Karpas-422 (cell line): ENCODE data around the gene MRGPRX1. TPM values are rescaled to one million over a fixed set of nuclear protein-coding genes. Genes with fewer than 3 reads are reported as not detected.
"Not testable (repeated sequence)": the region's sequence is repeated elsewhere in the genome, so short reads cannot be mapped to it uniquely, and the experiment has no call there.

Experiments
- DNase-seq: peaks from one replicate; pipeline ENCODE4 v3.0.0-alpha.2; 2015
- H2AFZ ChIP-seq: fragments of 200-600 bp; sonication (generic); 2 replicates; pipeline ENCODE4 v1.6.1; 2014; ENCODE audit warnings: antibody characterized with exemption, low read length, mixed read lengths
- H3K27ac ChIP-seq: fragments of 200-600 bp; sonication (generic); 2 replicates; pipeline ENCODE4 v1.5.1; 2014; ENCODE audit warnings: mild to moderate bottlenecking, low read length, moderate library complexity
- H3K27me3 ChIP-seq: fragments of 200-600 bp; sonication (generic); 2 replicates; pipeline ENCODE4 v1.6.1; 2014; ENCODE audit warnings: low read length, mixed read lengths
- H3K36me3 ChIP-seq: fragments of 200-600 bp; sonication (generic); 2 replicates; pipeline ENCODE4 v1.6.1; 2014; ENCODE audit warnings: low read length, mixed read lengths; ENCODE audit not compliant: insufficient read depth
- H3K4me1 ChIP-seq: fragments of 200-600 bp; sonication (generic); 2 replicates; pipeline ENCODE4 v1.6.1; 2014; ENCODE audit warnings: mild to moderate bottlenecking, low read length, mixed read lengths
- H3K4me2 ChIP-seq: fragments of 200-600 bp; sonication (generic); 2 replicates; pipeline ENCODE4 v1.6.1; 2014; ENCODE audit warnings: low read length, low read depth, mild to moderate bottlenecking; ENCODE audit not compliant: poor library complexity, severe bottlenecking
- H3K4me3 ChIP-seq: fragments of 200-600 bp; sonication (generic); 2 replicates; pipeline ENCODE4 v1.5.1; 2014; ENCODE audit warnings: mild to moderate bottlenecking, antibody characterized with exemption, low read length, mixed read lengths
- H3K79me2 ChIP-seq: fragments of 200-600 bp; sonication (generic); 2 replicates; pipeline ENCODE4 v1.6.1; 2014; ENCODE audit warnings: mild to moderate bottlenecking, low read length, mixed read lengths
- H3K9ac ChIP-seq: fragments of 200-600 bp; sonication (generic); 2 replicates; pipeline ENCODE4 v1.6.0; 2014; ENCODE audit warnings: low read length
- H3K9me2 ChIP-seq: fragments of 200-600 bp; sonication (generic), shearing (Covaris generic); replicated peaks from 2 replicates; pipeline ENCODE4 v1.6.0; 2014; ENCODE audit warnings: mild to moderate bottlenecking, low read length, moderate library complexity; ENCODE audit not compliant: insufficient read depth
- H3K9me3 ChIP-seq: fragments of 300-700, 200-600 bp; sonication (generic); 2 replicates; pipeline ENCODE4 v1.6.1; 2014; ENCODE audit warnings: low read length, mixed read lengths
- H4K20me1 ChIP-seq: fragments of 200-600 bp; sonication (generic); 2 replicates; pipeline ENCODE4 v1.6.1; 2014; ENCODE audit warnings: mild to moderate bottlenecking, antibody characterized with exemption, low read length, low read depth; ENCODE audit not compliant: insufficient read depth
- total RNA-seq: library from RNA; depleted of rRNA; stranded (reverse); fragments of >200 nt; shearing (Covaris generic); gene quantifications from 2 replicates; pipeline ENCODE4 v1.2.3, GENCODE V29; 2014; ENCODE audit warnings: low replicate concordance

Gene MRGPRX1
- total RNA-seq, 1 experiment from 2014 or later: not detected

GRCh38 chr11:18956630-18957029 is 17.4 kb upstream of the MRGPRX1 start:
- H3K4me3 ChIP-seq: no peak overlapping the region
- no peak overlapping the region for H3K9ac ChIP-seq
- DNase-seq: no peak
- no peaks in the 10 kb centered on the region for H3K36me3 ChIP-seq
- no peak overlapping the region for H2AFZ ChIP-seq
- no peaks in the 10 kb centered on the region for H3K27me3 ChIP-seq
- no peak overlapping the region for H3K27ac ChIP-seq
- no peaks in the 10 kb centered on the region for H3K4me1 ChIP-seq
- H3K9me3 ChIP-seq: no peaks in the 10 kb centered on the region
- H3K9me2 ChIP-seq: no peaks in the 10 kb centered on the region
- H3K79me2 ChIP-seq: no peaks in the 10 kb centered on the region
- no peak overlapping the region for H3K4me2 ChIP-seq
- H4K20me1 ChIP-seq: no peaks in the 10 kb centered on the region

GRCh38 chr11:18936002-18936673 is 3.1 kb downstream of the MRGPRX1 start:
- no peak for DNase-seq

GRCh38 chr11:18934195-18934814 is 4.9 kb downstream of the MRGPRX1 start:
- Histone ChIP-seq H2AFZ (no peak overlapping the region), H3K4me2 (no peak overlapping the region), H3K4me1 (no peaks in the 10 kb centered on the region), H3K9me2 (no peaks in the 10 kb centered on the region), H3K27me3 (no peaks in the 10 kb centered on the region), H3K4me3 (no peak overlapping the region), H3K36me3 (no peaks in the 10 kb centered on the region), H3K9ac (no peak overlapping the region), H3K27ac (no peak overlapping the region), H4K20me1 (no peaks in the 10 kb centered on the region), H3K9me3 (no peaks in the 10 kb centered on the region), H3K79me2 (no peaks in the 10 kb centered on the region)
- no peak for DNase-seq

More at GRCh38 chr11:18936002-18936673, 3.1 kb downstream of the MRGPRX1 start:
- Histone ChIP-seq H3K27me3 (no peaks in the 10 kb centered on the region), H2AFZ (no peak overlapping the region), H3K4me1 (no peaks in the 10 kb centered on the region), H3K36me3 (no peaks in the 10 kb centered on the region), H3K9ac (no peak overlapping the region), H3K4me3 (no peak overlapping the region), H4K20me1 (no peaks in the 10 kb centered on the region), H3K9me3 (no peaks in the 10 kb centered on the region), H3K79me2 (no peaks in the 10 kb centered on the region), H3K9me2 (no peaks in the 10 kb centered on the region), H3K4me2 (no peak overlapping the region), H3K27ac (no peak overlapping the region)

GRCh38 chr11:18927550-18928322 is 11.5 kb downstream of the MRGPRX1 start:
- Histone ChIP-seq H3K9me3 (no peaks in the 10 kb centered on the region), H3K9me2 (no peaks in the 10 kb centered on the region), H3K79me2 (no peaks in the 10 kb centered on the region), H2AFZ (no peak overlapping the region), H3K4me2 (no peak overlapping the region), H3K4me1 (no peaks in the 10 kb centered on the region), H3K4me3 (no peak overlapping the region), H3K27me3 (no peaks in the 10 kb centered on the region), H3K9ac (no peak overlapping the region), H3K36me3 (no peaks in the 10 kb centered on the region), H3K27ac (no peak overlapping the region), H4K20me1 (no peaks in the 10 kb centered on the region)
- DNase-seq: no peak

GRCh38 chr11:18925426-18925825 is 13.8 kb downstream of the MRGPRX1 start:
- not testable (repeated sequence) for H3K27me3 ChIP-seq, H3K9me3 ChIP-seq, H3K4me1 ChIP-seq, H3K79me2 ChIP-seq, H3K36me3 ChIP-seq, H4K20me1 ChIP-seq, H3K9ac ChIP-seq, H3K9me2 ChIP-seq, H3K4me3 ChIP-seq, DNase-seq, H2AFZ ChIP-seq, H3K4me2 ChIP-seq, H3K27ac ChIP-seq

- H3K9ac ChIP-seq: no peak overlapping the region
- H2AFZ ChIP-seq: no peak overlapping the region
- H3K9me3 ChIP-seq: no peaks in the 10 kb centered on the region
- no peak for DNase-seq
- H3K79me2 ChIP-seq: no peaks in the 10 kb centered on the region
- H3K4me1 ChIP-seq: no peaks in the 10 kb centered on the region
- H3K4me2 ChIP-seq: no peak overlapping the region
- H3K36me3 ChIP-seq: no peaks in the 10 kb centered on the region
- H4K20me1 ChIP-seq: no peaks in the 10 kb centered on the region
- H3K9me2 ChIP-seq: no peaks in the 10 kb centered on the region
- H3K27ac ChIP-seq: no peak overlapping the region
- no peak overlapping the region for H3K4me3 ChIP-seq
- no peaks in the 10 kb centered on the region for H3K27me3 ChIP-seq
Measured at GRCh38 chr11:18912883-18913282, 26.3 kb downstream of the MRGPRX1 start.

- Histone ChIP-seq H3K27me3 (no peaks in the 10 kb centered on the region), H4K20me1 (no peaks in the 10 kb centered on the region), H3K9ac (no peak overlapping the region), H3K4me1 (no peaks in the 10 kb centered on the region), H3K4me2 (no peak overlapping the region), H3K9me3 (no peaks in the 10 kb centered on the region), H2AFZ (no peak overlapping the region), H3K36me3 (no peaks in the 10 kb centered on the region), H3K27ac (no peak overlapping the region), H3K9me2 (no peaks in the 10 kb centered on the region), H3K4me3 (no peak overlapping the region), H3K79me2 (no peaks in the 10 kb centered on the region)
- DNase-seq: no peak
Measured at GRCh38 chr11:18907391-18907790, 31.8 kb downstream of the MRGPRX1 start.

- H3K9me2 ChIP-seq: not testable (repeated sequence)
Measured at GRCh38 chr11:18900637-18901036, 38.6 kb downstream of the MRGPRX1 start.

More at GRCh38 chr11:18900637-18901036, 38.6 kb downstream of the MRGPRX1 start:
- not testable (repeated sequence) for DNase-seq, H2AFZ ChIP-seq, H3K4me3 ChIP-seq, H3K4me1 ChIP-seq, H3K27me3 ChIP-seq, H4K20me1 ChIP-seq, H3K9ac ChIP-seq, H3K9me3 ChIP-seq, H3K27ac ChIP-seq, H3K36me3 ChIP-seq, H3K79me2 ChIP-seq, H3K4me2 ChIP-seq
